H1 (cell line): Measurements from ENCODE around the gene CYP4F11.

ENCODE experiments used
- ATF2 ChIP-seq: IDR thresholded peaks from 2 replicates; pipeline ENCODE4 v1.6.1; 2012; ENCODE audit warnings: low read length, inconsistent platforms
- BRCA1 ChIP-seq: IDR thresholded peaks from 2 replicates; pipeline ENCODE4 v1.6.1; 2012; ENCODE audit warnings: low read depth, low read length, improper control_type of control experiment
- CBX5 ChIP-seq: fragments of 300-800, 300-1000 bp; sonication (generic); IDR thresholded peaks from 2 replicates; pipeline ENCODE4 v1.7.1; 2016; ENCODE audit warnings: antibody characterized with exemption, low read length, low read depth
- CREB1 ChIP-seq: IDR thresholded peaks from 2 replicates; pipeline ENCODE4 v1.6.1; 2012; ENCODE audit warnings: inconsistent platforms
- GABPA ChIP-seq: IDR thresholded peaks from 2 replicates; pipeline ENCODE4 v1.6.1; 2011; ENCODE audit warnings: mild to moderate bottlenecking, low read length, moderate library complexity, borderline replicate concordance; ENCODE audit not compliant: insufficient read depth
- JUND ChIP-seq: IDR thresholded peaks from 2 replicates; pipeline ENCODE4 v1.6.1; 2011; ENCODE audit warnings: mild to moderate bottlenecking, improper control_type of control experiment, low read length
- POLR2AphosphoS5 ChIP-seq: IDR thresholded peaks from 2 replicates; pipeline ENCODE4 v1.6.1; 2011; ENCODE audit warnings: low read depth, low read length
- RNF2 ChIP-seq: fragments of 200-900, 300-1000 bp; sonication (generic); IDR thresholded peaks from 2 replicates; pipeline ENCODE4 v1.7.1; 2016; ENCODE audit warnings: borderline replicate concordance, low read depth, mild to moderate bottlenecking, antibody characterized with exemption, low read length; ENCODE audit not compliant: poor library complexity, severe bottlenecking; ENCODE audit errors: missing control alignments
- TCF12 ChIP-seq: IDR thresholded peaks from 2 replicates; pipeline ENCODE4 v1.6.1; 2011; ENCODE audit warnings: low read depth, mild to moderate bottlenecking, low read length
- YY1 ChIP-seq: IDR thresholded peaks from 2 replicates; pipeline ENCODE4 v1.6.1; 2011; ENCODE audit warnings: low read depth, mild to moderate bottlenecking, low read length
- TF ChIP-seq, protein P1 (sequence below), 3 experiments: IDR thresholded peaks; 1 replicate in 2 of 3; 2 replicates in 1 of 3; pipeline versions ENCODE4 v1.5.1 to v1.6.1; 2011; ENCODE audit warnings: low read length in 3 of 3, mild to moderate bottlenecking in 3 of 3, inconsistent platforms in 2 of 3, low read depth in 1 of 3, moderate library complexity in 1 of 3; ENCODE audit not compliant: insufficient read depth in 1 of 3; ENCODE audit errors: control extremely low read depth in 1 of 3

DNA sequence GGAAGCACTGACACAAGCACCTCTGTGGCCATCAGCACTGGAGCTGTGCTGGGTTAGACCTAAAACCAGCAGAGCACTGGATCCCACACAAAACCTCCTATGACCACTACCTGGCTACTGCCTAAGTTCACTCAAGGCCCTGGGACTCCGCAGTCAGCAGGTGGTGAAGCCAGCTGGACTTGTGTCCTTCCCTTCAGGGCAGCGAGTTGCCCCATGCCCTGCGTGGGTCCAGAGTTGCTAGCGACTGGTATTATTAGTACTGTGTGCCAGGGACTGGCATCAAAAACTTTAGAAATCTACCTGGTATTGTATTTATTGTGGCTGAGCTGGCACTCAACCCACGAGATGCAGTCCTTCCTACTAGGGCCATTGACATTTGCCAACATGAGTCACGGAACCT, 20.5 kb upstream of the CYP4F11 start:
- TF ChIP-seq, protein P1, sequence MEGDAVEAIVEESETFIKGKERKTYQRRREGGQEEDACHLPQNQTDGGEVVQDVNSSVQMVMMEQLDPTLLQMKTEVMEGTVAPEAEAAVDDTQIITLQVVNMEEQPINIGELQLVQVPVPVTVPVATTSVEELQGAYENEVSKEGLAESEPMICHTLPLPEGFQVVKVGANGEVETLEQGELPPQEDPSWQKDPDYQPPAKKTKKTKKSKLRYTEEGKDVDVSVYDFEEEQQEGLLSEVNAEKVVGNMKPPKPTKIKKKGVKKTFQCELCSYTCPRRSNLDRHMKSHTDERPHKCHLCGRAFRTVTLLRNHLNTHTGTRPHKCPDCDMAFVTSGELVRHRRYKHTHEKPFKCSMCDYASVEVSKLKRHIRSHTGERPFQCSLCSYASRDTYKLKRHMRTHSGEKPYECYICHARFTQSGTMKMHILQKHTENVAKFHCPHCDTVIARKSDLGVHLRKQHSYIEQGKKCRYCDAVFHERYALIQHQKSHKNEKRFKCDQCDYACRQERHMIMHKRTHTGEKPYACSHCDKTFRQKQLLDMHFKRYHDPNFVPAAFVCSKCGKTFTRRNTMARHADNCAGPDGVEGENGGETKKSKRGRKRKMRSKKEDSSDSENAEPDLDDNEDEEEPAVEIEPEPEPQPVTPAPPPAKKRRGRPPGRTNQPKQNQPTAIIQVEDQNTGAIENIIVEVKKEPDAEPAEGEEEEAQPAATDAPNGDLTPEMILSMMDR (IDR thresholded peaks at IDR 0.05; ENCODE audit: control extremely low read depth in 1 of 3, insufficient read depth in 1 of 3, low read depth in 1 of 3, low read length in 3 of 3) = no peak
- TF ChIP-seq GABPA (no peak), POLR2AphosphoS5 (no peak), JUND (no peak), RNF2 (no peak), CBX5 (no peak), CREB1 (no peak), TCF12 (no peak), BRCA1 (no peak), YY1 (no peak), ATF2 (no peak)
